ENCODE measurements around the gene TSPEAR.

The TSPEAR gene

DNA sequence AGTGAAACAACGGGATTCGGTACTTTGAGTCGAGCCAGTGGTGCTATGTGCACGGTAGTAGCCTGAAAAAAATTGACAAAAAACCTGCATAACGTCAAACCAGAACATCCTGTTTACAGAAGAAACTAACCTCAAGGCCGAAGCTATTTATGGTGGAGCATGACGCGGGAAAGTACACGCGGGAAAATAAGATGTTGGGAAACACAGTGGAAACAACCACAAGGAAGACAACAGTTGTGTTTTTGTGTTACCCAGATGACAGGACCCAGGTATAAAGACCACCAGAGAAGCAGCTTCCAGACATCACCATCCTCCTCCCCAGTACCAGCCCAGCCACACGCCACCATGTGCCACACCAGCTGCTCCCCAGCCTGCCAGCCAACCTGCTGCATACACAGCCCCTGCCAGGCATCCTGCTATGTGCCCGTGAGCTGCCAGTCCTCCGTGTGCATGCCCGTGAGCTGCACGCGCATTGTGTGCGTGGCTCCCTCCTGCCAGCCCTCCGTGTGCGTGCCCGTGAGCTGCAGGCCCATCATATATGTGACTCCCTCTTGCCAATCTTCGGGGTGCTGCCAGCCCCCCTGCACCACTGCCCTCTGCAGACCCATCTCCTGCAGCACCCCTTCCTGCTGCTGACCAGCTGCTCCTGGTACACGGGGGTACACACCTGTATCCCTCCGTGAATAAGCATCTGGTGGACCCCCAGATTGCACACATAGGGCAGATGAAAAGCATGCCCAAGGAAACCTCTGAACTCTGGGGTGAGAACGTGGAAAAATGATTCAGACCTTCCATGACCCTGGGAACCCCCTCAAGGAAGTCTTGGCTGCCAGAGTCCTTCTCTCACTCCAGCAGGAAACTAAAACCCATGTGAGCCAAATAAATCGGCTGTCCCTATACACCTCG, 53.5 kb downstream of the TSPEAR start, which contains the start of gene KRTAP12-3:
KRTAP12-3 (plus strand) TSS at position 298 of the 906 bp plus-strand sequence; CDS start at position 346, 48 bp downstream.
- TF ChIP-seq, protein P1, sequence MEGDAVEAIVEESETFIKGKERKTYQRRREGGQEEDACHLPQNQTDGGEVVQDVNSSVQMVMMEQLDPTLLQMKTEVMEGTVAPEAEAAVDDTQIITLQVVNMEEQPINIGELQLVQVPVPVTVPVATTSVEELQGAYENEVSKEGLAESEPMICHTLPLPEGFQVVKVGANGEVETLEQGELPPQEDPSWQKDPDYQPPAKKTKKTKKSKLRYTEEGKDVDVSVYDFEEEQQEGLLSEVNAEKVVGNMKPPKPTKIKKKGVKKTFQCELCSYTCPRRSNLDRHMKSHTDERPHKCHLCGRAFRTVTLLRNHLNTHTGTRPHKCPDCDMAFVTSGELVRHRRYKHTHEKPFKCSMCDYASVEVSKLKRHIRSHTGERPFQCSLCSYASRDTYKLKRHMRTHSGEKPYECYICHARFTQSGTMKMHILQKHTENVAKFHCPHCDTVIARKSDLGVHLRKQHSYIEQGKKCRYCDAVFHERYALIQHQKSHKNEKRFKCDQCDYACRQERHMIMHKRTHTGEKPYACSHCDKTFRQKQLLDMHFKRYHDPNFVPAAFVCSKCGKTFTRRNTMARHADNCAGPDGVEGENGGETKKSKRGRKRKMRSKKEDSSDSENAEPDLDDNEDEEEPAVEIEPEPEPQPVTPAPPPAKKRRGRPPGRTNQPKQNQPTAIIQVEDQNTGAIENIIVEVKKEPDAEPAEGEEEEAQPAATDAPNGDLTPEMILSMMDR (conservative IDR thresholded peaks at IDR 0.05) = no peak
- H3K27ac ChIP-seq = no peak within 1 kb of the TSS

DNA sequence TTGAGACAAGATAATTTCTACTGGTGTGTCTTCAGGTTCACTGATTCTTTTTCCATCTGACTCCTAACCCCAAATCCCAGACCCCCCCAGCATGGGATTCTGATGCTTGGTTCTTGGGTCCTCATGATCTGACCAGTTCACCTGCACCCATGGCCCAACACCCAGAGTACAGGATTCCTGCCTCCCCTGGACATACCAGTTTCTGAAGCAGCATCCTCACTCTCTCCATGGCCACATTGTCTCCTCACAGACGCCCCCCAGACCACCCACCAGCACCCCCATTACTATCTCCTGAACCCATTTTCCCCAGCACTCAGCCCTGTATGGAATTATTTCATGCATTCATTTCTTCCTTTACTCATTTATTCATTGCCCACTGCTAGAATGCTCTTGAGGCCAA, 54.5 kb downstream of the TSPEAR start:
- TF ChIP-seq, protein P1 (conservative IDR thresholded peaks at IDR 0.05) = no peak
- H3K27ac ChIP-seq = no peak overlapping the region

DNA sequence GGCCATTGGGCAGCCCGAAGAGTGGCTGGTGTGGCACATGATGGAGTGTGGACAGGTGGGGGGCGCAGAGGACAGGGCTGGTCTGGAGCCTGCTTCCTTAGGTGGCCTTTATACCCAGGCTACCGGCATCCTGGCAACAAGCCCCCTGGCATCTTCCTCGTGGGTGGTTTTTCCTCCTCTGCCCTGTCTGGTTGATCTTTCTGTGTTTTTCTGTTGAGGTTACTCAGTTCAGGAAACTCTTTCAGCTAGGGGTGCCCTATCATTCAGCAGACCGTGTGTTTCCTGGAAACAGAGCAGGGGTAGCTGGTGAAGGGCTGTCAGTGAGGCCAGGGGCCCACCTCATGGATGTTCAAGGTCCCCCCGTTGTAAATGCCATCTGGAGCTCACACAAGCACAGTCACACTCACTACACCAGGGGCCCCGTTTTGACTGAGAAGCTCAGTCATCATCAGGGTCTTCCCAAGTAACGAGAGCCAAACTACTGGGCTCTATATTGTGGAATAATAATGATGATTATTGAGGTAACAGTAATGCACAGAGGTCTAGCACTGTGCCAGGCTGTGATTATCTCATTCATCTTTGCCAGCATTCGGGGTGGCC, 56.7 kb downstream of the TSPEAR start, which contains the start of gene KRTAP12-4:
KRTAP12-4 (minus strand) TSS at position 84 of the 600 bp plus-strand sequence; CDS start at position 39, 45 bp downstream.
- H3K27ac ChIP-seq = no peak within 1 kb of the TSS
- TF ChIP-seq, protein P1 (conservative IDR thresholded peaks at IDR 0.05) = no peak

DNA sequence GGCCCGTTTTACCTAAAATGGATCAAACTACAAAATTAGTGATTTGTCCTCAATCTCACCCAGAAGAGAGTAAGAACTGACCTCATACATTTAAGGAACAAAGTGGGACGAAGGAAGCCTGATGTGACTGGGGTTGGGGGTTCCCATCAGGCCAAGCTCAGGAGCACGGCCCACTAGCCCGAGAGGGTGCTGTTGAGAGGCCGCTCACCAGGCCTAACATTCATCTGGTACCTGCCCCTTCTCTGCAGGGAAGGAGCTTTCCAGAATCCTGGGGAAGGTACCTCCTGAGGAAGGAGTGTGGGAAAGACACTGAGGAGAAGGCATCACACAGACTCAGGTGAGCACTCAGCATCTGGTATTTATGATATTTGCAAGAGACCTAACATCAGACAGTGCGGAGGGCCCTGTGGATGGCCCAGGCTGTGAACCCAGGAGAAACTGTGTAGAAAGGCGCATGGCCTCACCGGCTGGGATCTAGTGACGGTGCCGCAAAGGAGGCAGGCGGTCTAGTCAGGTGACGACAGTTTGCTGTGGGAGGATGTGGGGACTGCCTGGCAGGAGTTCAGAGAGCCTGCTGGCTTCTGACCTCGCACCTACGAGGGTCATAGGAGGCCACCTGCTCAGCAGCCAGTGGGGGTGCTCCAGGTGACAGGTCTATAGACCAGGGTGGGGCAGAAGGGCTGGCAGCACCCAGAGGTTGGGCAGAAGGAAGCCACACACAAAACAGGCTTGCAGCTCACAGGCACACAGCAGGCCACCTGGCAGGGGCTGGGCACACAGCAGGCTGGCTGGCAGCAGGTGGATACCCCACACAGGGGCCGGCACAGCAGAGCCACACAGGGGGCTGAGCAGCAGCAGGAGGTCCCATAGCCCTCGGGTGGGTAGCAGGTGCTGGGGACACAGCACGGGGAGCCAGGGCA, 57.5 kb downstream of the TSPEAR start:
- TF ChIP-seq, protein P1 (conservative IDR thresholded peaks at IDR 0.05) = no peak
- H3K27ac ChIP-seq = no peak overlapping the region

DNA sequence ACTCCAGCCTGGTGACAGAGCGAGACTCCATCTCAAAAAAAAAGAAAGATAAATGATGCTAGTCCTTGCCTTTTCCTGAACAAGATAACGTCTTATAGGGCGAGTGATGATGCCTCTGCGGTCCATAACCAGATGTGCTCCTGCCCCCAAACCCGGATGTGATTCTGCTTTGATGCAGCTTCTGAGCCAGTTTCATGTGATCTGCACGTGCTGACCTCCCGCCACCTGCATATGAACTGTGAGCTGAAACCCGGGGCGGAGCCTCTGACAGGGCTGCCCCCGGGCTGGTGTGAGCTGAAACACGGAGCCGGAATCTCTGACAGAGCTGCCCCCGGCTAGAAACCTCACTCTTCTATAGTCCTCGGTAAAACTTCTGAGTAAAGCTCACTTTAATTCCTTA, 58.2 kb downstream of the TSPEAR start:
- no peak overlapping the region for H3K27ac ChIP-seq
- TF ChIP-seq, protein P1 (conservative IDR thresholded peaks at IDR 0.05) = no peak

DNA sequence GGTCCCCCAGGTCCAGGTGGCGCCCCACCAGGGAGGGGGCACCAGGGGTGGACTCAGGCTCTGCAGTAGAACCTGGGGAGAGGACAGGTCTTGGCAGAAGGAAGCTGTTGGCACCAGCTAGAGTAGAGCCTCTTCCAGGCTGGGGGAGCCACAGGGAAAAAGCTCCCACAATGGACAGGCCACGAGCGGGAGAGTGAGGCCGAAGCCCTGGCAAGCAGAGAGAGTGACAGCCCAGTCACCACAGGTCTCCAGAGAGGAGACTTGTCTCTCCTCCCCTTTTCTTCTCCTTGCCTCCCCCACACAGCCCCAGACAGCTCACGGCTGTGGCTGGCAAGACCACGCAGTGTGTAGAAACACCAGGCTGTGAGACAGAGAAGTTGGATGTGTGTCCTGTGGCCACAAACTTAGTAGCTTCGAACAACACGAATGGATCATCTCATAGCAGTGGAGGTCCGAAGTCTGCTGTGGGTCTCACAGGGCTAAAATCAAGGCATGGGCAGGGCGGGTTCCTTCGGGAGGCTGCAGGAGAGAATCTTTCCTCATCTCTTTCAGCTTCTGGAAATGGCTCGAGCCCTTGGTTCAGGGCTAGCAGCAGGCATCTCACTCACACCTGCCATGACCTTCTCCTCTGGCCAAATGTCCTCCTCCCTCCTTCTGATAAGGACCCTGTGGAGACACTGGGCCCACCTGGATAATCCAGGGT, 60.2 kb downstream of the TSPEAR start:
- H3K27ac ChIP-seq = no peak overlapping the region
- TF ChIP-seq, protein P1 (conservative IDR thresholded peaks at IDR 0.05) = no peak
